ENCODE measurements around the gene HLCS.

DNA sequence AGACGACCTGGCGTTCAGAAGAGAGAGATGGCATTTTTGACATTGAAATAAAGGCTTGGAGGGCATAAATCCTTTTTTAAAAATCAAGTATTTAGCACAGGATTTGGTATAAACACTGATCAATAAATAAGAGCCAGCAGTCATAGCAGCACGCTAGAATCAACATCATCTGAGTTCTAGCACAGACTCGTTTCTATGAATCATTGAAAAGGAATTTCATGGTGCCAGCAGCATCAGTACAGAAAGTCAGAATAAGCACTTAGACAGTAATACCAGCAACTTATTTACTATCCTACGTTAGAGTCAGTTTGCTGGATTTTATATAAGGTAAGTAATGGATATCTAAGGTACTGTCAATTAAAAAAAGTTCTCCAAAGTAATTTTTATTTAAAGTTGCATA lies 119.3 kb downstream of the HLCS start:
- TF ChIP-seq, protein P1, sequence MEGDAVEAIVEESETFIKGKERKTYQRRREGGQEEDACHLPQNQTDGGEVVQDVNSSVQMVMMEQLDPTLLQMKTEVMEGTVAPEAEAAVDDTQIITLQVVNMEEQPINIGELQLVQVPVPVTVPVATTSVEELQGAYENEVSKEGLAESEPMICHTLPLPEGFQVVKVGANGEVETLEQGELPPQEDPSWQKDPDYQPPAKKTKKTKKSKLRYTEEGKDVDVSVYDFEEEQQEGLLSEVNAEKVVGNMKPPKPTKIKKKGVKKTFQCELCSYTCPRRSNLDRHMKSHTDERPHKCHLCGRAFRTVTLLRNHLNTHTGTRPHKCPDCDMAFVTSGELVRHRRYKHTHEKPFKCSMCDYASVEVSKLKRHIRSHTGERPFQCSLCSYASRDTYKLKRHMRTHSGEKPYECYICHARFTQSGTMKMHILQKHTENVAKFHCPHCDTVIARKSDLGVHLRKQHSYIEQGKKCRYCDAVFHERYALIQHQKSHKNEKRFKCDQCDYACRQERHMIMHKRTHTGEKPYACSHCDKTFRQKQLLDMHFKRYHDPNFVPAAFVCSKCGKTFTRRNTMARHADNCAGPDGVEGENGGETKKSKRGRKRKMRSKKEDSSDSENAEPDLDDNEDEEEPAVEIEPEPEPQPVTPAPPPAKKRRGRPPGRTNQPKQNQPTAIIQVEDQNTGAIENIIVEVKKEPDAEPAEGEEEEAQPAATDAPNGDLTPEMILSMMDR (conservative IDR thresholded peaks at IDR 0.05 in 1 of 2, IDR thresholded peaks at IDR 0.05 in 1 of 2; ENCODE audit: low read depth in 1 of 2, low read length in 2 of 2) = no peak
- TF ChIP-seq EZH2 (IDR thresholded peaks at IDR 0.05; ENCODE audit: low read length, missing control alignments) = no peak
